GM06990 (cell line): ENCODE measurements around the gene INPP5B.

Experiments used
- DNase-seq: peaks from one replicate; pipeline ENCODE4 v3.0.0-alpha.2; 2011; ENCODE audit not compliant: insufficient read length; ENCODE audit errors: extremely low read depth
- H3K27me3 ChIP-seq: replicated peaks from 2 replicates; pipeline ENCODE4 v1.6.0; 2011; ENCODE audit warnings: low read length; ENCODE audit not compliant: control insufficient read depth, insufficient read depth
- H3K36me3 ChIP-seq: 2 replicates; pipeline ENCODE4 v1.5.1; 2011; ENCODE audit warnings: low read length; ENCODE audit not compliant: control insufficient read depth, insufficient read depth
- H3K4me3 ChIP-seq: replicated peaks from 2 replicates; pipeline ENCODE4 v1.5.1; 2011; ENCODE audit warnings: low read depth, mild to moderate bottlenecking, control low read depth, low read length
- TF ChIP-seq, protein P1 (sequence below): IDR thresholded peaks from 2 replicates; pipeline ENCODE4 v1.5.1; 2011; ENCODE audit warnings: low read length, control low read depth, mild to moderate bottlenecking, inconsistent platforms; ENCODE audit not compliant: insufficient read depth, poor library complexity, severe bottlenecking

Gene INPP5B

DNA sequence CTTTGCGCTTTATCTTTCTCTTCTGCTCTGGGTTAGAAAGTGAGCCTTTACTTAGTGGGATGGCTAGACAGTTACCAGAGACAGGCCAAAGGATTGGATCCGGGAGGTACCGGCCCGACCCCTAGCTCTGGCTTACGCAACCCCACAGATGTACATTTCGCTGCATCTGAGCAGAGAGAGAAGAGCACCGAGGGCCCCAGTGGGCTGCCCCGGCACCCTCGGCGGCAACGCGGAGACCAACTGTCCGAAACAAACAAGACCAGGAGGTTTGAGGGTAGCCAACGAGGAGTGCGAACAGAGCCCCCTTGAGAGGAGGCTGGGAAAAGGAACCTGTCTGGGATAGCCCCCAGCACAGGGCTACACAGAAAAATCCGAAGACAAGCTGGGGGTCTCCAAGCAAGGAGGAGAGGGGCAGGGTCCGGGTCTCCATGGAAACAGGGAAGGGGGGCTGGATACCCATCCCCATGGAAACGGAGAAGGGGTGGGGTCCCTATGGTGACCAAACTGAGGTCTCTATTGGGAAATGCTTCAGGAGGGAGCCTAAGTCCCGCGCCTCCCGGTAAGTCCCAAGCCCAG lies 87.8 kb downstream of the INPP5B start:
- TF ChIP-seq, protein P1, sequence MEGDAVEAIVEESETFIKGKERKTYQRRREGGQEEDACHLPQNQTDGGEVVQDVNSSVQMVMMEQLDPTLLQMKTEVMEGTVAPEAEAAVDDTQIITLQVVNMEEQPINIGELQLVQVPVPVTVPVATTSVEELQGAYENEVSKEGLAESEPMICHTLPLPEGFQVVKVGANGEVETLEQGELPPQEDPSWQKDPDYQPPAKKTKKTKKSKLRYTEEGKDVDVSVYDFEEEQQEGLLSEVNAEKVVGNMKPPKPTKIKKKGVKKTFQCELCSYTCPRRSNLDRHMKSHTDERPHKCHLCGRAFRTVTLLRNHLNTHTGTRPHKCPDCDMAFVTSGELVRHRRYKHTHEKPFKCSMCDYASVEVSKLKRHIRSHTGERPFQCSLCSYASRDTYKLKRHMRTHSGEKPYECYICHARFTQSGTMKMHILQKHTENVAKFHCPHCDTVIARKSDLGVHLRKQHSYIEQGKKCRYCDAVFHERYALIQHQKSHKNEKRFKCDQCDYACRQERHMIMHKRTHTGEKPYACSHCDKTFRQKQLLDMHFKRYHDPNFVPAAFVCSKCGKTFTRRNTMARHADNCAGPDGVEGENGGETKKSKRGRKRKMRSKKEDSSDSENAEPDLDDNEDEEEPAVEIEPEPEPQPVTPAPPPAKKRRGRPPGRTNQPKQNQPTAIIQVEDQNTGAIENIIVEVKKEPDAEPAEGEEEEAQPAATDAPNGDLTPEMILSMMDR = no peak
- DNase-seq = no peak
- peaks cover 10% of the 10 kb centered on the region for H3K36me3 ChIP-seq

DNA sequence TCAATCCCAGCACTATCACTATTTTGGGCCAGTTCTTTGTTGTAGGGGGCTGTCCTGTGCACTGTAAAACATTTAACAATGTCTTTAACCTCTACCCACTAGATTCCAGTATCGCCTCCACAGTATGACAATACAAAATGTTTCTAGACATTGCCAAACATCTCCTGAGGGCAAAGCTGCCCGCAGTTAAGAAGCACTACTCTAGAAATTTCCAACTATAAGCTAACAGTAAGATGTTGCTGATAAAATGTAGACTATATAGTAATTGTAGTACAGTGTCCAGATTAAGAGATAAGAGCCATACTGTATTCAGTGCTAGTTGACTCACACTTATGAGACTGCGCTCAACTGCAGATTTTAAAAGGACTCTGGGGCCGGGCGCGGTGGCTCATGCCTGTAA lies 92.4 kb downstream of the INPP5B start:
- H3K4me3 ChIP-seq = no peak overlapping the region
- TF ChIP-seq, protein P1 = no peak
- DNase-seq = no peak
- no peaks in the 10 kb centered on the region for H3K27me3 ChIP-seq
- H3K36me3 ChIP-seq = peaks cover 6% of the 10 kb centered on the region

More for the DNA sequence above, 87.8 kb downstream of the INPP5B start:
- Histone ChIP-seq H3K4me3 (peak overlapping the region; percentile 99), H3K27me3 (no peaks in the 10 kb centered on the region)

DNA sequence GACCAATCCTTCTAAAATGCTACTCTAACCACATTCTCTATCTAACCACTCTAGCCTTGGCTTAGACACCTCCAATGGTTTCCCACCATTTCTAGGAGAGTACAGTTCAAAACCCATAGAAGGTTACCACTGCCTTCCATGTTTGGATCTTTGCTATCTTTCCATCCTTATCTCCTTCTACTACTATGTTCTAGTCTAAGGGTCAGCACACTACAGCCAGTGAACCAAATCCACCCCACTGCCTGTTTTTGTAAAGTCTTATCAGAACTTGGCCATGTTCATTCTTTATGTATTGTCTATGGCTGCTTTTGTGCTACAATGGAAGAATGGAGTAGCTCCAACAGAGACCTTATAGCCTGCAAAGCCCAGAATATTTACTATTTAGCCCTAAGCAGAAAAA lies 93.7 kb downstream of the INPP5B start:
- no peak for DNase-seq
- no peaks in the 10 kb centered on the region for H3K27me3 ChIP-seq
- H3K36me3 ChIP-seq = peaks cover 6% of the 10 kb centered on the region
- TF ChIP-seq, protein P1 = no peak
- H3K4me3 ChIP-seq = no peak overlapping the region

DNA sequence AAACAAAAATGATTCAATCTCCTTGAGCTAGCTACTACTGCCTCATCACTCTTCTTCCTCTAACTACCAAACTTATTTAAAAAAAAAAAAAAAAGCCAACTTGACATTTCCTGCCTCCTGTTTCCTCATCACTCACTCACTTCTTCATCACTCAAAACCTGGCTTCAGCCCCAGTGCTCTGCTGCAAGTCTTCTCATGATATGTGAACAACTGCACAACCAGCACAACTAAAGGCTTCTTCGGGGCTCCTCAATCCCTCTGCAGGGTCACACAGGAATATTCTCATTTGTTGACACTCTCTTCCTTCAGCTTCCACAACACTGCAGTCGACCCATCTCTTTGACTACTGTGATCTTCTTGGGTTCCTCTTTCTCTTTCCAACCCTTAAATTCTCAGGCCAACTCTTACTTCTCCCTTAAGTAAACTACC lies 95.1 kb downstream of the INPP5B start:
- no peaks in the 10 kb centered on the region for H3K27me3 ChIP-seq
- DNase-seq = no peak
- H3K4me3 ChIP-seq = no peak overlapping the region
- TF ChIP-seq, protein P1 = no peak
- H3K36me3 ChIP-seq = peaks cover 6% of the 10 kb centered on the region

DNA sequence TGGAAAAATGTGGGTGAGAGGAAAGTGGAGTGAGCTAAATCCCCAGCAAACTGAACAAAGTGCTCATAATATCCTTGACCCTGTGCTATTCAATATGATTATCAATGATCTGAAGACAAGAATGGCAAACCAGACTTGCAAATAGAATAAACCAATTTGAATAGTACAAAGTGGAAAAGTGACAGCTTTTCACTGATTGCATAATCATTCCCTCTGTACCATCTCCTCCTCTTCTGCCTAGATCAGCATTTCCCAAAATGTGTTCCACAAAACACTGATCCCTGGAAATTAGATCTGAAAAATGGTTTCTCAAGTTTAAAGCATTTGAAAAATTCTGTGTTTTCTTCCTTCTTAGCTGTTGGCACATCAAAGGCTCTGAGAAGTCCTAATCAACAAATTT lies 95.6 kb downstream of the INPP5B start:
- no peak for DNase-seq
- Histone ChIP-seq H3K4me3 (no peak overlapping the region), H3K27me3 (no peaks in the 10 kb centered on the region), H3K36me3 (peaks cover 6% of the 10 kb centered on the region)
- TF ChIP-seq, protein P1 = no peak
